ENCODE results near the gene TPPP. TPM values are rescaled to one million over a fixed set of nuclear protein-coding genes. Genes with fewer than 3 reads are reported as not detected.

Gene TPPP
- total and polyA plus RNA-seq, 2 donors (not counting 3 experiments of a cell fraction or from before 2014, with no cell fraction given), result 0.04 to 0.09 TPM

- no TSS peak for BruUV-seq (replicated peaks)
- H3K36me3 ChIP-seq (ENCODE audit: control insufficient read depth in 2 of 2, extremely low read depth in 1 of 2, insufficient read depth in 2 of 2, low read length in 2 of 2), result peaks cover 0 to 8% of the 10 kb centered on the region in 2 experiments
- H3K79me2 ChIP-seq (ENCODE audit: control insufficient read depth, insufficient read depth, low read length), result peaks cover 9% of the 10 kb centered on the region
- no peak overlapping the region for H2AFZ ChIP-seq (ENCODE audit: low read depth, low read length)
- H3K27me3 ChIP-seq (ENCODE audit: control insufficient read depth in 2 of 2, insufficient read depth in 2 of 2, low read length in 2 of 2), result no peaks in the 10 kb centered on the region
- no peak overlapping the region for H3K9ac ChIP-seq (replicated peaks; ENCODE audit: extremely low read depth, insufficient read depth, low read length)
- DNase-seq (ENCODE audit: low read depth, low spot score), result no peak
- POLR2A ChIA-PET, result no interaction called here
- no peaks in the 10 kb centered on the region for H3K4me1 ChIP-seq (ENCODE audit: control insufficient read depth, extremely low read depth, insufficient read depth, low read length)
- H3K9me1 ChIP-seq (replicated peaks; ENCODE audit: control insufficient read depth, extremely low read depth, insufficient read depth, low read length), result no peaks in the 10 kb centered on the region
- no peak overlapping the region for H3K4me3 ChIP-seq (replicated peaks in 1 of 3; ENCODE audit: insufficient read depth in 1 of 3, low read depth in 1 of 3, low read length in 3 of 3)
- CTCF ChIA-PET, result no interaction called here
- FAIRE-seq, result no peak
- H3K9me3 ChIP-seq (replicated peaks; ENCODE audit: control insufficient read depth, insufficient read depth, low read length), result no peaks in the 10 kb centered on the region
- TF ChIP-seq JUN (IDR thresholded peaks at IDR 0.05; ENCODE audit: borderline replicate concordance, insufficient read depth, insufficient read length, low read depth) (no peak), POLR2AphosphoS5 (IDR thresholded peaks at IDR 0.05; ENCODE audit: insufficient read depth, low read depth, low read length) (no peak), MYC (IDR thresholded peaks at IDR 0.05; ENCODE audit: low read depth, low read length) (no peak), FOS (IDR thresholded peaks at IDR 0.05; ENCODE audit: borderline replicate concordance, insufficient read depth, low read length) (no peak)
- H4K20me1 ChIP-seq (replicated peaks; ENCODE audit: control insufficient read depth, extremely low read depth, insufficient read depth, low read length), result no peaks in the 10 kb centered on the region
- H3K27ac ChIP-seq (ENCODE audit: insufficient read depth, low read depth, low read length), result no peak overlapping the region
- dilution Hi-C loops (cut with MboI; ENCODE audit: extremely low pct_ligation_motif_present, low sequenced_read_pairs), result no loop called here
- H3K4me2 ChIP-seq (ENCODE audit: insufficient read depth, low read length), result no peak overlapping the region
- intact Hi-C loops (cut with micrococcal nuclease), result no loop called here
Observed at GRCh38 chr5:620586-621180, 72.5 kb downstream of the TPPP start.

DNA sequence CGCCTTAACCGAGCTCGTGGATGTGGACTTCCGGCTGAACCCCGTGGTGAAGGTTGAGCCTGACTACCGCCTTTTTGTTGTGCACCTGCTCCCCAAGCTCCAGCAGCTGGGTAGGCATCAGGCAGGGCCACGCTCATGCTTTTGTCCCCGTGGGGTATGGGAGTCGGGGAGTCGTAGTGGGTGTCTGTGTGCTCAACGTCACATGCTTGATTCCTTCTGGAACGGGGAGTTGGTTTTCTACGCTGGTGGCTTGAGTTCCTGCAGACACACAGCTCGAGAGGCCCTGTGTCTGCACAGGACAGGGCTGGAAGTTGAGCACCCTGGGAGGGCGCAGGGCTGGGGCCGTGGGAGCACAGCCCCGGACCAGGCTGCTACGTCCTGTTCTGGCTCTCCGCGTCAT is 73.0 kb downstream of the TPPP start:
- Histone ChIP-seq H3K79me2 (ENCODE audit: control insufficient read depth, insufficient read depth, low read length) (peaks cover 11% of the 10 kb centered on the region), H3K9me3 (replicated peaks; ENCODE audit: control insufficient read depth, insufficient read depth, low read length) (no peaks in the 10 kb centered on the region), H3K36me3 (ENCODE audit: control insufficient read depth in 2 of 2, extremely low read depth in 1 of 2, insufficient read depth in 2 of 2, low read length in 2 of 2) (peaks cover 0 to 8% of the 10 kb centered on the region in 2 experiments), H2AFZ (ENCODE audit: low read depth, low read length) (no peak overlapping the region), H3K4me1 (ENCODE audit: control insufficient read depth, extremely low read depth, insufficient read depth, low read length) (no peaks in the 10 kb centered on the region), H4K20me1 (replicated peaks; ENCODE audit: control insufficient read depth, extremely low read depth, insufficient read depth, low read length) (no peaks in the 10 kb centered on the region), H3K4me3 (replicated peaks in 1 of 3; ENCODE audit: insufficient read depth in 1 of 3, low read depth in 1 of 3, low read length in 3 of 3) (no peak overlapping the region), H3K9me1 (replicated peaks; ENCODE audit: control insufficient read depth, extremely low read depth, insufficient read depth, low read length) (no peaks in the 10 kb centered on the region), H3K27me3 (ENCODE audit: control insufficient read depth in 2 of 2, insufficient read depth in 2 of 2, low read length in 2 of 2) (no peaks in the 10 kb centered on the region), H3K9ac (replicated peaks; ENCODE audit: extremely low read depth, insufficient read depth, low read length) (no peak overlapping the region), H3K4me2 (ENCODE audit: insufficient read depth, low read length) (no peak overlapping the region), H3K27ac (ENCODE audit: insufficient read depth, low read depth, low read length) (no peak overlapping the region)
- no peak for TF ChIP-seq EZH2 (IDR thresholded peaks at IDR 0.05; ENCODE audit: borderline replicate concordance, low read depth, low read length, severe bottlenecking)
- no peak for TF ChIP-seq MAX (IDR thresholded peaks at IDR 0.05; ENCODE audit: insufficient read depth, insufficient read length)
- no peak for TF ChIP-seq POLR2A (IDR thresholded peaks at IDR 0.05; ENCODE audit: low read depth, low read length)
- no peak for TF ChIP-seq FOS (IDR thresholded peaks at IDR 0.05; ENCODE audit: borderline replicate concordance, insufficient read depth, low read length)
- no peak for TF ChIP-seq GATA2 (IDR thresholded peaks at IDR 0.05; ENCODE audit: insufficient read depth, insufficient read length, low read depth, low read length)
- TF ChIP-seq MYC (IDR thresholded peaks at IDR 0.05; ENCODE audit: low read depth, low read length), result no peak
- no peak for TF ChIP-seq POLR2AphosphoS5 (IDR thresholded peaks at IDR 0.05; ENCODE audit: insufficient read depth, low read depth, low read length)
- TF ChIP-seq JUN (IDR thresholded peaks at IDR 0.05; ENCODE audit: borderline replicate concordance, insufficient read depth, insufficient read length, low read depth), result no peak
- TF ChIP-seq, protein P1, sequence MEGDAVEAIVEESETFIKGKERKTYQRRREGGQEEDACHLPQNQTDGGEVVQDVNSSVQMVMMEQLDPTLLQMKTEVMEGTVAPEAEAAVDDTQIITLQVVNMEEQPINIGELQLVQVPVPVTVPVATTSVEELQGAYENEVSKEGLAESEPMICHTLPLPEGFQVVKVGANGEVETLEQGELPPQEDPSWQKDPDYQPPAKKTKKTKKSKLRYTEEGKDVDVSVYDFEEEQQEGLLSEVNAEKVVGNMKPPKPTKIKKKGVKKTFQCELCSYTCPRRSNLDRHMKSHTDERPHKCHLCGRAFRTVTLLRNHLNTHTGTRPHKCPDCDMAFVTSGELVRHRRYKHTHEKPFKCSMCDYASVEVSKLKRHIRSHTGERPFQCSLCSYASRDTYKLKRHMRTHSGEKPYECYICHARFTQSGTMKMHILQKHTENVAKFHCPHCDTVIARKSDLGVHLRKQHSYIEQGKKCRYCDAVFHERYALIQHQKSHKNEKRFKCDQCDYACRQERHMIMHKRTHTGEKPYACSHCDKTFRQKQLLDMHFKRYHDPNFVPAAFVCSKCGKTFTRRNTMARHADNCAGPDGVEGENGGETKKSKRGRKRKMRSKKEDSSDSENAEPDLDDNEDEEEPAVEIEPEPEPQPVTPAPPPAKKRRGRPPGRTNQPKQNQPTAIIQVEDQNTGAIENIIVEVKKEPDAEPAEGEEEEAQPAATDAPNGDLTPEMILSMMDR (IDR thresholded peaks at IDR 0.05; ENCODE audit: extremely low read depth in 1 of 2, insufficient read depth in 1 of 2, low read depth in 1 of 2, low read length in 2 of 2), result no peak
- dilution Hi-C loops (cut with MboI; ENCODE audit: extremely low pct_ligation_motif_present, low sequenced_read_pairs) (no loop called here), intact Hi-C loops (cut with micrococcal nuclease) (no loop called here)
- ChIA-PET POLR2A (no interaction called here), CTCF (interaction anchor here (0.6 kb wide), 1 partner anchor 54 kb away, joined by 3 read pairs; no protein-coding TSS in a partner anchor)
- DNase-seq (ENCODE audit: low read depth, low spot score) (no peak), FAIRE-seq (no peak)
- BruUV-seq (replicated peaks), result no TSS peak
